ENCODE measurements around the gene FBXO17. TPM values are rescaled to one million over a fixed set of nuclear protein-coding genes. Genes with fewer than 3 reads are reported as not detected.

The FBXO17 gene
- total RNA-seq, 6 donors from 2014 or later: 5.0 to 18.9 (median 10.4) TPM

- no peaks in the 10 kb centered on the region for H3K9me3 ChIP-seq
- peaks cover 9 to 41% (median 33%) of the 10 kb centered on the region in 4 donors for H3K36me3 ChIP-seq
- DNase-seq (no peak), ATAC-seq (ENCODE audit: low FRiP score in 2 of 2) (no peak)
- peak overlapping the region; percentile 18 to 81 (median 56) for H3K27ac ChIP-seq
- 46 to 79% methylated on average over 12 to 14 of the region's 14 CpGs for WGBS, 2 donors
- H3K27me3 ChIP-seq: no peaks in the 10 kb centered on the region
- peak overlapping the region in 1 of 4 donors; percentile 27 for H3K4me3 ChIP-seq
- TF ChIP-seq POLR2A (IDR thresholded peaks at IDR 0.05): no peak
- no peak for TF ChIP-seq POLR2AphosphoS5 (IDR thresholded peaks at IDR 0.05)
- TF ChIP-seq EP300 (IDR thresholded peaks at IDR 0.05): no peak
- TF ChIP-seq CTCF (IDR thresholded peaks at IDR 0.05): no peak
- peaks cover 11 to 53% (median 37%) of the 10 kb centered on the region in 4 donors for H3K4me1 ChIP-seq
These were observed 82.2 kb downstream of the FBXO17 start for GRCh38 chr19:38893341-38893771.

GRCh38 chr19:38892841-38893240, 82.7 kb downstream of the FBXO17 start:
- Histone ChIP-seq H3K4me3 (peak overlapping the region in 1 of 4 donors; percentile 27), H3K36me3 (peaks cover 9 to 46% (median 36%) of the 10 kb centered on the region in 4 donors), H3K4me1 (peaks cover 6 to 47% (median 33%) of the 10 kb centered on the region in 4 donors), H3K9me3 (no peaks in the 10 kb centered on the region), H3K27me3 (no peaks in the 10 kb centered on the region), H3K27ac (peak overlapping the region in 3 of 4 donors; percentile 49 to 81 (median 62))
- no peak for TF ChIP-seq CTCF (IDR thresholded peaks at IDR 0.05)
- TF ChIP-seq EP300 (IDR thresholded peaks at IDR 0.05): no peak
- no peak for DNase-seq
- 67 to 71% methylated on average over 5 of the region's 5 CpGs for WGBS, 2 donors
- no peak for ATAC-seq (ENCODE audit: low FRiP score in 2 of 2)

GRCh38 chr19:38891771-38892170, 83.8 kb downstream of the FBXO17 start:
- DNase-seq (no peak), ATAC-seq (ENCODE audit: low FRiP score in 2 of 2) (no peak)
- no peak overlapping the region for H3K27ac ChIP-seq
- H3K4me3 ChIP-seq: no peak overlapping the region
- no peak for TF ChIP-seq POLR2A (IDR thresholded peaks at IDR 0.05)
- TF ChIP-seq POLR2AphosphoS5 (IDR thresholded peaks at IDR 0.05): no peak
- no peak for TF ChIP-seq CTCF (IDR thresholded peaks at IDR 0.05)
- no peak for TF ChIP-seq EP300 (IDR thresholded peaks at IDR 0.05)
- peaks cover 9 to 55% (median 41%) of the 10 kb centered on the region in 4 donors for H3K36me3 ChIP-seq
- H3K4me1 ChIP-seq: peaks cover 4 to 37% (median 29%) of the 10 kb centered on the region in 4 donors
- no peaks in the 10 kb centered on the region for H3K9me3 ChIP-seq
- 93 to 96% methylated on average over 6 of the region's 6 CpGs for WGBS, 2 donors
- H3K27me3 ChIP-seq: no peaks in the 10 kb centered on the region

Other genes starting within 250 kb of the FBXO17 start
- gene CAPN12, start 231.3 kb downstream of the FBXO17 start, total RNA-seq: 10 to 100 TPM in 3 of 6 donors, 1 to 10 TPM in 3; 5.2 to 93.2 (median 11.1) TPM
- gene LGALS7, start 202.2 kb downstream of the FBXO17 start, total RNA-seq: not detected
- gene LGALS7B, start 186.5 kb downstream of the FBXO17 start, total RNA-seq: 10 to 100 TPM in 1 of 6 donors, not detected in 5; 12.4 TPM
- 10 to 100 TPM in 1 of 6 donors, 1 to 10 TPM in 5; 3.1 to 12.3 (median 5.0) TPM for gene LGALS4, start 162.8 kb downstream of the FBXO17 start, total RNA-seq
- gene ECH1, start 143.9 kb downstream of the FBXO17 start, total RNA-seq: 100 to 1,000 TPM; 104 to 225 (median 189) TPM
- gene HNRNPL, start 125.8 kb downstream of the FBXO17 start, total RNA-seq: 100 to 1,000 TPM; 156 to 274 (median 178) TPM
- 10 to 100 TPM in 5 of 6 donors, 1 to 10 TPM in 1; 8.7 to 23.1 (median 13.2) TPM for gene RINL, start 97.5 kb downstream of the FBXO17 start, total RNA-seq
- 10 to 100 TPM; 45.2 to 93.2 (median 59.1) TPM for gene SIRT2, start 76.1 kb downstream of the FBXO17 start, total RNA-seq
- 10 to 100 TPM; 22.8 to 38.4 (median 31.6) TPM for gene NFKBIB, start 75.8 kb downstream of the FBXO17 start, total RNA-seq
- gene CCER2, start 63.6 kb downstream of the FBXO17 start, total RNA-seq: 1 to 10 TPM in 3 of 6 donors, under 1 TPM in 2, not detected in 1; 0.49 to 4.2 (median 1.3) TPM
- 10 to 100 TPM; 14.3 to 54.5 (median 23.0) TPM for gene SARS2, start 45.0 kb downstream of the FBXO17 start, total RNA-seq
- 10 to 100 TPM in 4 of 6 donors, 1 to 10 TPM in 2; 3.1 to 38.3 (median 26.0) TPM for gene MRPS12, start 44.8 kb downstream of the FBXO17 start, total RNA-seq
- 1 to 10 TPM; 1.0 to 9.3 (median 6.3) TPM for gene FBXO27, start 56.8 kb upstream of the FBXO17 start, total RNA-seq
- not detected for gene ACP7, start 108.6 kb upstream of the FBXO17 start, total RNA-seq
- gene PAK4, start 150.0 kb upstream of the FBXO17 start, total RNA-seq: 10 to 100 TPM; 23.4 to 88.2 (median 54.4) TPM
- gene NCCRP1, start 221.2 kb upstream of the FBXO17 start, total RNA-seq: under 1 TPM in 1 of 6 donors, not detected in 5; 0.47 TPM
- 1 to 10 TPM in 1 of 6 donors, under 1 TPM in 1, not detected in 4; 0.83 to 1.3 TPM for gene SYCN, start 228.5 kb upstream of the FBXO17 start, total RNA-seq

Measured in upper lobe of left lung (tissue), 6 donors.